ENCODE results near the gene FHL2.

GRCh38 chr2:105376789-105377240 is 22.0 kb downstream of the FHL2 start:
- no peak for TF ChIP-seq EZH2 (IDR thresholded peaks at IDR 0.05; ENCODE audit: low read depth)
- TF ChIP-seq, protein P1, sequence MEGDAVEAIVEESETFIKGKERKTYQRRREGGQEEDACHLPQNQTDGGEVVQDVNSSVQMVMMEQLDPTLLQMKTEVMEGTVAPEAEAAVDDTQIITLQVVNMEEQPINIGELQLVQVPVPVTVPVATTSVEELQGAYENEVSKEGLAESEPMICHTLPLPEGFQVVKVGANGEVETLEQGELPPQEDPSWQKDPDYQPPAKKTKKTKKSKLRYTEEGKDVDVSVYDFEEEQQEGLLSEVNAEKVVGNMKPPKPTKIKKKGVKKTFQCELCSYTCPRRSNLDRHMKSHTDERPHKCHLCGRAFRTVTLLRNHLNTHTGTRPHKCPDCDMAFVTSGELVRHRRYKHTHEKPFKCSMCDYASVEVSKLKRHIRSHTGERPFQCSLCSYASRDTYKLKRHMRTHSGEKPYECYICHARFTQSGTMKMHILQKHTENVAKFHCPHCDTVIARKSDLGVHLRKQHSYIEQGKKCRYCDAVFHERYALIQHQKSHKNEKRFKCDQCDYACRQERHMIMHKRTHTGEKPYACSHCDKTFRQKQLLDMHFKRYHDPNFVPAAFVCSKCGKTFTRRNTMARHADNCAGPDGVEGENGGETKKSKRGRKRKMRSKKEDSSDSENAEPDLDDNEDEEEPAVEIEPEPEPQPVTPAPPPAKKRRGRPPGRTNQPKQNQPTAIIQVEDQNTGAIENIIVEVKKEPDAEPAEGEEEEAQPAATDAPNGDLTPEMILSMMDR (conservative IDR thresholded peaks at IDR 0.05): no peak
